CD4-positive, alpha-beta memory T cell (primary cell): ENCODE results near the gene TSNAX. TPM values are rescaled to one million over a fixed set of nuclear protein-coding genes. Genes with fewer than 3 reads are reported as not detected.

Experiments used
- CTCF ChIA-PET: fragments of 350-600 bp; sonication (Branson Sonifier 250); formaldehyde crosslinking; loops from one replicate; lab custom pipeline; 2021; ENCODE audit warnings: inconsistent platforms; ENCODE audit not compliant: partially characterized antibody; lab: Charles Lee
- POLR2A ChIA-PET: fragments of 350-600 bp; sonication (Branson Sonifier 250); formaldehyde crosslinking; loops from one replicate; lab custom pipeline; 2021; ENCODE audit not compliant: partially characterized antibody; lab: Charles Lee
- DNase-seq, 5 donors: peaks; one replicate each; pipeline versions ENCODE4 v3.0.0 to v3.0.0-alpha.2; 2020 to 2022; ENCODE audit warnings: mixed read lengths in 1 of 5
- H3K27ac ChIP-seq: one replicate; pipeline ENCODE4 v1.7.0; 2013; ENCODE audit warnings: low read depth, low read length
- H3K27me3 ChIP-seq: 2 replicates; pipeline ENCODE4 v1.7.0; 2013; ENCODE audit warnings: mild to moderate bottlenecking, low read length, moderate library complexity; ENCODE audit not compliant: insufficient read depth
- H3K36me3 ChIP-seq: 2 replicates; pipeline ENCODE4 v1.7.0; 2013; ENCODE audit warnings: mild to moderate bottlenecking, low read length, moderate library complexity; ENCODE audit not compliant: insufficient read depth
- H3K4me1 ChIP-seq: 2 replicates; pipeline ENCODE4 v1.7.0; 2013; ENCODE audit warnings: mild to moderate bottlenecking, low read length, moderate library complexity; ENCODE audit not compliant: insufficient read depth
- H3K4me3 ChIP-seq, 2 donors: one replicate each; pipeline ENCODE4 v1.7.0; 2013; ENCODE audit warnings: low read length in 2 of 2, mild to moderate bottlenecking in 1 of 2
- H3K9me3 ChIP-seq, 2 donors: one replicate each; pipeline ENCODE4 v1.7.0; 2013; ENCODE audit warnings: low read length in 2 of 2, control low read depth in 1 of 2; ENCODE audit not compliant: control insufficient read depth in 1 of 2
- H3K27ac Mint-ChIP-seq, 7 donors: one replicate each; pipeline ENCODE4 v1.8.0; 2020 to 2021; ENCODE audit warnings: mixed read lengths in 7 of 7, mild to moderate bottlenecking in 6 of 7, inconsistent platforms in 3 of 7, moderate library complexity in 3 of 7
- H3K27me3 Mint-ChIP-seq, 2 donors: one replicate each; pipeline ENCODE4 v1.8.0; 2020 to 2021; ENCODE audit warnings: mixed read lengths in 2 of 2
- H3K36me3 Mint-ChIP-seq, 2 donors: one replicate each; pipeline ENCODE4 v1.8.0; 2020 to 2021; ENCODE audit warnings: mixed read lengths in 2 of 2, inconsistent platforms in 1 of 2, mild to moderate bottlenecking in 1 of 2
- H3K4me1 Mint-ChIP-seq, 4 donors: one replicate each; pipeline ENCODE4 v1.8.0; 2020 to 2021; ENCODE audit warnings: mixed read lengths in 4 of 4, mild to moderate bottlenecking in 1 of 4
- H3K4me3 Mint-ChIP-seq, 8 donors: one replicate each; pipeline ENCODE4 v1.8.0; 2020 to 2021; ENCODE audit warnings: mixed read lengths in 8 of 8, mild to moderate bottlenecking in 7 of 8, moderate library complexity in 6 of 8, inconsistent platforms in 3 of 8
- H3K9me3 Mint-ChIP-seq, 8 donors: one replicate each; pipeline ENCODE4 v1.8.0; 2020 to 2021; ENCODE audit warnings: mixed read lengths in 8 of 8, mild to moderate bottlenecking in 5 of 8, inconsistent platforms in 3 of 8, moderate library complexity in 1 of 8
- intact Hi-C: fragments of 100-400 bp; cut with micrococcal nuclease; formaldehyde crosslinking; loops from one replicate; pipeline ENCODE4 v1.15.1; 2023
- polyA plus RNA-seq, 2 donors: library from polyadenylated mRNA; unstranded; fragments of 300-500 nt; fragmentation: Illumina TruSeq; gene quantifications; one replicate each; pipeline ENCODE4 v1.2.3, GENCODE V29; 2021
- total RNA-seq, 2 experiments: library from RNA; stranded (reverse); gene quantifications; one replicate each; pipeline ENCODE4 v1.2.3, GENCODE V29; 2021

TSNAX gene
- total and polyA plus RNA-seq, 4 experiments from 2014 or later: 43.5 to 130 (median 67.5) TPM

DNA sequence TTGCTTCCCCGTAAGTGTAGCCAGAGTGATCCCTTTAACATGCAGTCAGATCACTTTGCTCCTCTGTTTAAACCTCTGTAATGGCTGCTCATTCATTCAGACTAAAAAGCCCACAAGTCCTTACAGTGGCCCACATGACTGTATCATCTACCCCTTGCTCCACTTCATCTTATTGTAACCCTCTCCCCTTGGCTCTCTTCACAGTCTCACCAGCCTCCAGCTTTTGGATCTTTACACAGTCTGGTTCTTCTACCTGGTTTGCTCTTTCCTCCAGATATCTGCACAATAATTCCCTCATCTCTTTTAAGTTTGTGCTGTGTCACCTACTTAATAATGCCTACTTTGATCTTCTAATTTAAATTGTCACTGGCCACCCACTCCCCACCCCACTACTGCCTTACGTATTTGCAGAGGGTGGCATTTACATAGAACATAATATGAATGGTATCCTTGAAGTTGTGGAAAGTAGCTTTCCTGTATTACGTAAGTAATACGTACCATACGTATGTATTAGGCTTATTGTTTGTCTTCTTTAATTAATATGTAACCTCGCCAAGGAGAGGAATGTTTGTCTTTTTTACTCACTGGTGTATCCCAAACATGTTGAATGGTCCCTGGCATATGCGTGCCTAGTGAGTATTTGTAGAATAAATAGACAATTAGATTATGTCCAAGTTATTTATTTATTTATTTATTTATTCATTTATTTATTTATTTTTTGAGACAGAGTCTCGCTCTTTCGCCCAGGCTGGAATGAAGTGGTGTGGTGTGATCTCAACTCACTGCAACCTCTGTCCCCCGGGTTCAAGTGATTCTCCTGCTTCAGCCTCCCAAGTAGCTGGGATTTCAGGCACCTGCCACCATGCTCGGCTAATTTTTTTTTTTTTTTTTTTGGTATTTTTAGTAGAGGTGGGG, 48.6 kb downstream of the TSNAX start:
- intact Hi-C loops: no loop called here
- POLR2A ChIA-PET: no interaction called here
- H3K36me3 Mint-ChIP-seq: peaks cover 0 to 4% of the 10 kb centered on the region in 2 donors

DNA sequence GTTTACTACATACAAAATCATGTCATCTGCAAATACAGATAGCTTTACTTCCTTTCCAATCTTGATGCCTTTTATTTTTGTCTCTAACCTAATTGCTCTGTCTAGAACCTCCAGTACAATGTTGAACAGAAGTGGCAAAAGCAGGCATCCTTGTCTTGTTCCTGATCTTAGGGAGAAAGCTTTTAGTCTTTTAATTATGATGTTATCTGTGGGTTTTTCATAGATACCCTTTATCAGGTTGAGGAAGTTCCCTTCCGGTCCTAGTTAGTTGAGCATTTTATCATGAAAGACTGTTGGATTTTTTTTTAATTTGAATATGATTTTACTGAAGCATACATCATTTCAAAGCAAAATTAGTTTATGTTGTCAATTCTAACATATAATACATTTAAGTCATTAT, 52.4 kb downstream of the TSNAX start:
- no peak overlapping the region for H3K4me3 Mint-ChIP-seq
- intact Hi-C loops: no loop called here
- no peak for DNase-seq
- Histone ChIP-seq H3K27me3 (no peaks in the 10 kb centered on the region), H3K4me1 (no peaks in the 10 kb centered on the region), H3K36me3 (no peaks in the 10 kb centered on the region), H3K9me3 (no peaks in the 10 kb centered on the region), H3K27ac (no peak overlapping the region), H3K4me3 (no peak overlapping the region)
- POLR2A ChIA-PET: no interaction called here
- H3K9me3 Mint-ChIP-seq: no peaks in the 10 kb centered on the region
- H3K27me3 Mint-ChIP-seq: no peaks in the 10 kb centered on the region
- H3K4me1 Mint-ChIP-seq: no peaks in the 10 kb centered on the region
- H3K27ac Mint-ChIP-seq: no peak overlapping the region
- CTCF ChIA-PET: interaction anchor here (1.0 kb wide), 1 partner anchor 10 kb away, joined by 4 read pairs; no protein-coding TSS in a partner anchor
- peaks cover 0 to 4% of the 10 kb centered on the region in 2 donors for H3K36me3 Mint-ChIP-seq

More for the DNA sequence above, 48.6 kb downstream of the TSNAX start:
- H3K4me3 Mint-ChIP-seq: no peak overlapping the region
- Histone ChIP-seq H3K27ac (no peak overlapping the region), H3K4me1 (no peaks in the 10 kb centered on the region), H3K27me3 (no peaks in the 10 kb centered on the region), H3K9me3 (no peaks in the 10 kb centered on the region), H3K36me3 (no peaks in the 10 kb centered on the region), H3K4me3 (no peak overlapping the region)
- no peaks in the 10 kb centered on the region for H3K27me3 Mint-ChIP-seq
- H3K4me1 Mint-ChIP-seq: no peaks in the 10 kb centered on the region
- CTCF ChIA-PET: interaction anchor here (0.6 to 1.4 kb wide), 2 partner anchors 179 to 261 kb away, joined by 4 to 5 read pairs; no protein-coding TSS in a partner anchor
- no peaks in the 10 kb centered on the region for H3K9me3 Mint-ChIP-seq
- DNase-seq: no peak
- H3K27ac Mint-ChIP-seq: no peak overlapping the region

DNA sequence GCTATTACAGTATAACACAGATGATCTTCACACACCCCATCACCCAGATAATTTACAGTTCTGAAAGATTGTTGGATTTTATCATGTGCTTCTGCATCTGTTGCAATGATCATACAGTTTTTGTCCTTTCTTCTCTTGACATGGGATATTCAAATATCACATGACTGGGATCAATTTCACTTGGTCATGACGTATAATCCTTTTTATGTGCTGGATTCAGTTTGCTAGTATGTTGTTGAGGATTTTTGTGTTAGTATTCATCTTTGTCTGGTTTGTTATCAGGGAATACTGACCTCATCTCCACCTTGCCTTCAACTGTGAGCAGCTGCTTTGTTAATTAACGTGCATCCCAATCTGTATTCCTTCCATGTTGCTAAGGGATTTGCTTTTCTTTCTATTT, 53.4 kb downstream of the TSNAX start:
- H3K36me3 Mint-ChIP-seq: peaks cover 0 to 4% of the 10 kb centered on the region in 2 donors
- H3K9me3 Mint-ChIP-seq: no peaks in the 10 kb centered on the region
- Histone ChIP-seq H3K27me3 (no peaks in the 10 kb centered on the region), H3K4me3 (no peak overlapping the region), H3K4me1 (no peaks in the 10 kb centered on the region), H3K27ac (no peak overlapping the region), H3K36me3 (no peaks in the 10 kb centered on the region), H3K9me3 (no peaks in the 10 kb centered on the region)
- no peak overlapping the region for H3K27ac Mint-ChIP-seq
- H3K4me3 Mint-ChIP-seq: no peak overlapping the region
- POLR2A ChIA-PET: no interaction called here
- no peaks in the 10 kb centered on the region for H3K4me1 Mint-ChIP-seq
- CTCF ChIA-PET: no interaction called here
- intact Hi-C loops: no loop called here
- no peak for DNase-seq
- no peaks in the 10 kb centered on the region for H3K27me3 Mint-ChIP-seq

DNA sequence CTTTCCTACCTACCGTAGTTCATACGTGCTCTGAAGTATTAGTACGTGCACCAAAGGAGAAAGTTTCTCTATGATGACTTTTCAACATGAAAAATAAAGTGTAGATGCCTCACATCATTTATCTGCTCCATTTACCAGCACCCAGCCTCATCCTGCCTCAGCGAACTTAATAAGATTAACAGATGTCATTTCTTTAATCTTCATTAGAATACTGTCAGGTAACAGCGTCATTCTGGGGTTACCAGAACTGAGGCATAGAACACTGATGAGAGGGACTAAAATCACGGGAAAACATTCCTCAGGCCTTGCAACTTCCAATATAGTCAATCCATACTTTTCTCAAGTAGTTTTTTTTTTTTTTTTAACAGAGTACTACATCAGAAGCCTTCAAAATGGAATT, 54.9 kb downstream of the TSNAX start:
- Mint-ChIP-seq H3K4me1 (no peaks in the 10 kb centered on the region), H3K27me3 (no peaks in the 10 kb centered on the region), H3K27ac (peak overlapping the region in 1 of 7 donors; percentile 83), H3K4me3 (no peak overlapping the region), H3K9me3 (no peaks in the 10 kb centered on the region), H3K36me3 (peaks cover 0 to 3% of the 10 kb centered on the region in 2 donors)
- Histone ChIP-seq H3K9me3 (no peaks in the 10 kb centered on the region), H3K4me3 (no peak overlapping the region), H3K27ac (no peak overlapping the region), H3K36me3 (no peaks in the 10 kb centered on the region), H3K4me1 (no peaks in the 10 kb centered on the region), H3K27me3 (no peaks in the 10 kb centered on the region)
- DNase-seq: no peak
- intact Hi-C loops: no loop called here
- CTCF ChIA-PET: no interaction called here
- POLR2A ChIA-PET: no interaction called here

DNA sequence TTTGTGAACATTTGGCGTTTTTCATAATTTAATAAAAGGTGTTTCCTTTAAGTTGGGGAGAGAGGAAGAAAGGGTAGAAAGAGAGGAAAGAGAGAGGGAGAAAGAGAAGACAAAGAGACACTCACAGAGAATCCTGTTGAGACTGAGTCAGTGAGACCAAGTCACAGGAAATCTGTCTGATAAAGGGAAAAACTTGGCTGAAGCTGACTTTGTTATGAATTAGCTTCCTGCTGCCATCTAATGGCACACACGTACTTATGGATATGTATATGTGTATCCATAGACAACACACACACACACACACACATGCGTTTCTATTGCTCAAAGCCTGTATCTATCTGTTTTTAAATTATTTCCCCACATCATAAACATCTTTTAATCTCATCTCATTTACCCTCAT, 55.6 kb downstream of the TSNAX start:
- DNase-seq: no peak
- CTCF ChIA-PET: interaction anchor here (0.9 kb wide), 1 partner anchor 226 kb away, joined by 3 read pairs; no protein-coding TSS in a partner anchor
- POLR2A ChIA-PET: no interaction called here
- Histone ChIP-seq H3K27ac (no peak overlapping the region), H3K4me3 (no peak overlapping the region), H3K4me1 (no peaks in the 10 kb centered on the region), H3K9me3 (no peaks in the 10 kb centered on the region), H3K27me3 (no peaks in the 10 kb centered on the region), H3K36me3 (no peaks in the 10 kb centered on the region)
- Mint-ChIP-seq H3K27me3 (no peaks in the 10 kb centered on the region), H3K36me3 (no peaks in the 10 kb centered on the region), H3K4me3 (no peak overlapping the region), H3K4me1 (no peaks in the 10 kb centered on the region), H3K9me3 (no peaks in the 10 kb centered on the region), H3K27ac (peak overlapping the region in 1 of 7 donors; percentile 80)
- intact Hi-C loops: no loop called here

DNA sequence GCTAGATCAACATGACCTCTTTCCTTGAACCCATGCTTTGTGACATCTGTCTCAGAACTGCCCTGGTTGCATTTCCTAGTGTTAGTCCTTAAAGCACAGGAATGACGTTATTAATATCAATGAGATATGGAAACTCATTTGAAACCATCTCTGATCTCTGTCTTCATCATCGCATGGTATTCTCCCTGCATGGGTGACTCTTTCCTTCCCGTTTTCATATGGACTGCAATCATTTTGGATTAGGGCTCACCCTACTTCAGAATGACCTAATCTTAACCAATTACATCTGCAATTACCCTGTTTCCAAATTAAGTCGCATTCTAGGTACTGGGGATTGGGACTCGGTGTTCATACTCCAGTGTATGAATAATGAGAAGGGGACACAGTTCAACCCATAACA, 56.5 kb downstream of the TSNAX start:
- CTCF ChIA-PET: interaction anchor here (0.9 kb wide), 1 partner anchor 227 kb away, joined by 3 read pairs; no protein-coding TSS in a partner anchor
- H3K27me3 ChIP-seq: no peaks in the 10 kb centered on the region
- intact Hi-C loops: no loop called here
- H3K4me3 Mint-ChIP-seq: no peak overlapping the region
- H3K27me3 Mint-ChIP-seq: no peaks in the 10 kb centered on the region
- no peak overlapping the region for H3K27ac ChIP-seq
- H3K9me3 Mint-ChIP-seq: no peaks in the 10 kb centered on the region
- H3K4me1 ChIP-seq: no peaks in the 10 kb centered on the region
- POLR2A ChIA-PET: no interaction called here
- no peaks in the 10 kb centered on the region for H3K36me3 ChIP-seq
- no peak overlapping the region for H3K4me3 ChIP-seq
- no peaks in the 10 kb centered on the region for H3K9me3 ChIP-seq
- H3K27ac Mint-ChIP-seq: no peak overlapping the region
- H3K4me1 Mint-ChIP-seq: no peaks in the 10 kb centered on the region
- H3K36me3 Mint-ChIP-seq: no peaks in the 10 kb centered on the region
- DNase-seq: no peak

DNA sequence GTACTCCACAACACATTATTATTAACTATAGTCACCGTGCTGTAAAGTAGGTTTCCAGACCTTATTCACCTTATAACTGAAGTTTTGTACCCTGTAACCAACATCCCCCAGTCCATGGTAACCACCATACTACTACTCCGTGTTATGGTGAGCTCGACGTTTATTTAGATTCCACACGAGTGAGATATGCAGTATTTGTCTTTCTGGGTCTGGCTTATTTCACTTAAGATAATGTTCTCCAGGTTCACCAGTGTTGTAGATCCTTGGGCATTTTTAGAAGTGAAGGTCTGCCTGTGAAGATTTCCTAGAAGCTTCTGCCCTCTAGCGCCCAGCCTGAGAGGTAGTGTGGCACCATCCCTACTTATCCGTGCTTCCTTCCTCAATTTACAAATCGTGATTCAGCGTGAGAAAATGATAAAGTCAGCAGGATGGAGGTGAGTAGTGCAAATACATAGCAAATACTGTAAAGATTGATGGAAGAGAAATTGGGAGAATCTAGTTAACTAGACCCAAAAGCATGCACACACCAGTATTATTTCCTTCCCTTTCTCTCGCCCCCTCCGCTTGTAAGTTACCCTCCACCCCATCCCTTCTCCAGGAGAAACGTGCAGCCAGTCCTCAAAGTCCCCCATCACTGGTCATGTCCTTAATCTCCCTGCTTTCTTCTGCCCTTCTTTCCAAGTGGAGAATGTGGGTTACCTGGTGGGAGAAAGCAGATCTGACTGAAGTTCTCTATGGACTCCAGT, 62.2 kb downstream of the TSNAX start:
- no peaks in the 10 kb centered on the region for H3K36me3 ChIP-seq
- no peaks in the 10 kb centered on the region for H3K27me3 Mint-ChIP-seq
- H3K9me3 Mint-ChIP-seq: no peaks in the 10 kb centered on the region
- H3K27ac Mint-ChIP-seq: no peak overlapping the region
- ChIA-PET CTCF (interaction anchor here (0.6 to 7.5 kb wide), 10 partner anchors 10 to 255 kb away, joined by 3 to 48 read pairs (median 4); no protein-coding TSS in a partner anchor), POLR2A (interaction anchor here (0.5 kb wide), 1 partner anchor 253 kb away, joined by 3 read pairs; the partner anchor contains the start of gene EXOC8)
- H3K27me3 ChIP-seq: no peaks in the 10 kb centered on the region
- no peaks in the 10 kb centered on the region for H3K9me3 ChIP-seq
- peak; percentile 25 to 50 (median 33) for DNase-seq
- H3K4me1 ChIP-seq: no peaks in the 10 kb centered on the region
- no peak overlapping the region for H3K4me3 ChIP-seq
- peaks cover 0 to 6% (median 3%) of the 10 kb centered on the region in 4 donors for H3K4me1 Mint-ChIP-seq
- H3K36me3 Mint-ChIP-seq: no peaks in the 10 kb centered on the region
- intact Hi-C loops: loop anchor here (1.0 kb wide), 1 partner anchor 232 kb away; no protein-coding TSS in a partner anchor
- H3K4me3 Mint-ChIP-seq: no peak overlapping the region
- H3K27ac ChIP-seq: no peak overlapping the region
